Measurements from ENCODE around the gene BTD. TPM values are rescaled to one million over a fixed set of nuclear protein-coding genes. Genes with fewer than 3 reads are reported as not detected.

Gene BTD
- total RNA-seq, 1 donor from 2014 or later: 19.0 TPM

DNA sequence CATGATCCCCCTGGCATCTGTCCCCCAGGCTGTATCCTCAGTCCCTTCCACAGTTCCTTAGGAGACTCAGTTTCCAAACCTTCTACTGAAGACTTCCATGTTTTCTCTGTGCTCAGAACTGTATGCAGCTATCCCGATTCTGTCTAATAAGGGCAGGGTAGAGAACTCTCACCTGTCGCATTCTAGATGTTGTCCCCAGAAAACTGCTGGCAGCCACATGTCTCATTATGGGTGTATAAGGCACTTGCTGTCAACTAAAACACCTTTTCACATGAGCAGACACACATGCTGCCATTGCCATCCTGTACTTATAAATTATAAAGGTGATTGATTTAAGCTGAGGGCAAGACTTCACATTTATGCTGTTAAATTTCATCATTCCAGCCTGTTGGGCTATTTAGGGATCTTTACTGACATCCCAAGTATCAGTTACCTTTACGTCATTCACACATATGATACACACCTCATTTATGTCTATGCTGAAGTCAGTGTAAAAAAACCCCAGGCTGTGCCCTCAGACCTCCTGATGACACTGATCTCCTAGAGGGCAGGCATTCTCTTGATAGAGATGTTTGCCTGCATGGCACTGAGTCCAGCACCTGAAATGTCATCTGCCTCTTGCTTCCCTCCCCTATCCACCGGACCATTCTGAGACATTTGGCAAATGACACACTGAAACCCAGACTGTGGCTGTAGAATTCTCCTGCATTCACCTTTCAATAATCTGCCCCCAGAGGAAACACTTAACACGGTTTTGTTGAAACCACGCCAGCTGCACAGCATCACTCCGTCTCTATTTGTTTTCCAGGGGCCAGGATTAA, 35.8 kb downstream of the BTD start:
- no peak for DNase-seq

DNA sequence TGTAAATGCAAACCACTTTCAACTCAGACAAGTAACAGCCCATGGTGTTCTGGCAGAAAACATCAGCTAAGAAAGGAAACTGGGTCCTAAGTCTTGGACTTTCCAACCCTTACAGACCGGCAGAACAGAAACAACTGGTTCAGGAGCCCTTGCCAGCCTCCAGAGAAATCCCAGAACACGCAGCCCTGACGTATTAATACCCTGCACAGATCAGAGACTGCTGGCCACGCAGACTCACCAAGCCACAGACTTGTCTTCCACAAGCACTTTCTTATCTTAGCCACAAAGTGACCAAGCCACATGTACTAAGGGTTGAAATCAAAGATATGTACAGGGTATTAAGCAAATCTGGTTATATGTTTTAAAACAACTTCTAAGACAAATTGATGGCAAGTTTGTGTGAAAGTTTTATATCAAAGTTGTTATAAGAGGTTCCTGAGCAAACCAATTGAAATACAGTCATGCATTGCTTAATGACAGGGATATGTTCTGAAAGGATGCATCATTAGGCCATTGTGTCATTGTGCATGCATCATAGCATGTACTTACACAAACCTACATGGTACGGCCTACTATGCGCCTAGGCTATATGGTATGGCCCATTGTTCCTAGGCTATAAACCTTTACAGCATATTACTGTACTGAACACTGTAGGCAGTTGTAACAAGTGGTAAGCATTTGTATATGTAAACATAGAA, 36.8 kb downstream of the BTD start:
- DNase-seq: no peak

GRCh38 chr3:15638891-15639262, 37.3 kb downstream of the BTD start:
- DNase-seq: no peak

- DNase-seq: no peak
Measured at GRCh38 chr3:15645246-15645645, 43.7 kb downstream of the BTD start.

DNA sequence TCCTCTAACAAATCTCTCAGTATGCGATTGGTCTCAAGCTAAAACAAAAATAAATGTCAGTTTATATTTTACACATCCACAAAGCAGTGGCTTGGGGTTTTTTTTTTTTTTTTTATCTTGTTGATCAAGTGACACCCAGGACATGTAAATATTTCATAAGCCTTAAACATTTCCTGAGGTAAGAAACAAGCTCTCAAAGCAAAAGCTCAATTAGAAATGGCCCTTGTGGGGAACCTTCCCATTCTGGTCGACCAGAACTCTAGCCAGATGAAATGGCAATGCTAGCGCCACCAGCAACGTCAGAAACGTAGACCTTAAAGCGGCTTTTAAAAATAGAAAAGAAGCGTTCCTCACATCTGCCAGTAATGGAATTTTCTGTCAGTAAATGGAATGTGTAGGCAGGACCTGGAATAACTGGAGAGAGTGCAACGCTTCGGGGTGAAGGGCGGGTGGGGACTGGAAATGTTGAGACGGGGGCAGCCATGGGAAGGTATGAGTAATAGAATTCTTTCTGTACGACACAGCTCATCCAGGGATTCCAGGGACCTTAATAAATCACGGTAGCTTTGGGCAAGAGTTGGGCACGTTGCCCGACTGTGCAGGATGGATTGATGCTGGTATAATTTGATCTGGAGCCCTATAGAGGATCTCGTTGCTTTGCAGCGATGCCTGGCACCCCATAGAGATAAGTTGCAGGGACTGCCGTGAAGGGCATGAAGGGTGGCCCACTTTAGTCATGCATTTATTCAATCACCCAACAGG, 44.4 kb downstream of the BTD start:
- no peak for DNase-seq

DNA sequence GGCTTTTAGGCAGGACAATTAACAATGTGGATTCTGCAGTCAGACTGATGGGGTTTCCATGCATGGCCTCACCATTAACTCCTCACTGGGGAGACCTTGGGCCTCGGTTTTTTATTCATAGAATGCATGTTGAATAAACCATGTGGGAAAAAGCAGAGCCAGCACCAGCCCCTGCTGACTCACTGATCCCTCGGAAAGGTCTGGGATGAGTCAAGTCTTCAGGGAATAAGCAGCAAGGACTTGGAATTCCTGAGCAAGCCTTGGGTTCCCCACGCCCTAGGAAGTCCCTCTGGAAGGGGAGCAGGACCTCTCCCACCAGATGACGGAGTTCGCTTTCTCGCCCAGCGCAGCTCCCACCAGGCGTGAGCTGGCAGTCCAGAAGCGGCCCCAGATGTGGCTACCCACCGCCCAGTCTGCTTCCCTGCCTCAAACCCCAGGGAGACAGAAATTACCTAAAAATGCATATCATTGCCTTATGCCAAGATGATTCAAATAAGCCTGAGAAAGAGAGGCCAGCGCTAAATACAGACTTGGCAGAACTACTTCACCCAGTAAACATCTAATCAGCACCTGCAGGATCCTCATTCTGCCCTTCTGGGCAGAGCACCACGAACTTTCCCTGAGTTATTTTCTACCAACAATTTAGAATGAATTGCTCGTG, 45.4 kb downstream of the BTD start:
- DNase-seq: peak; percentile 37

DNA sequence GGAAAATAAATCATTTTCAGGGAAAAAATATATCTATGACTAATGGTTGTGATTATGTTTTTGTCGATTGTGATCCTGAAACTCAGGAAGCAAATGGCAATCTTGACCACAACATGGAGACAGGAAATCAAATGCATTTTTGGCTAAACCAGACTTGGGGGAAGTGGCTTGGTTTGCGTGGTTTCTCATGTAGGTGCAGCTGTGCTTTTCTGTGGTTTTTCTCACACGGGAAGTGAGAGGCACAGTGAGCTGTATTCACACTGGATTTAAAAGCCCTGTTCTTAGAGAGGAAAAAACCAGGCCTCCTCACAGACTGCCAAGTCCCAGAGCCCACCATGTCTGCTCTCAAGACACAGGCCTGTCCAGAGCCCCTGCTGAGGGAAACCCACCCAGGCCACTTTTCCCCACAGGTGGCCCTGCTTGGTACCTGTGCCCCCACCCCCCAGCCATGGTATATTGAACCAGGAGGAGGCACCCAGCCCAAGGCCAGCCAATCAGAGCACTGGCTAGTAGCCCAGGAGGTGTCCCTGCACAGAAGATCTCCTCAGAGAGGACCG, 46.1 kb downstream of the BTD start:
- peak; percentile 12 for DNase-seq

GRCh38 chr3:15649341-15649740, 47.8 kb downstream of the BTD start:
- DNase-seq: no peak

DNA sequence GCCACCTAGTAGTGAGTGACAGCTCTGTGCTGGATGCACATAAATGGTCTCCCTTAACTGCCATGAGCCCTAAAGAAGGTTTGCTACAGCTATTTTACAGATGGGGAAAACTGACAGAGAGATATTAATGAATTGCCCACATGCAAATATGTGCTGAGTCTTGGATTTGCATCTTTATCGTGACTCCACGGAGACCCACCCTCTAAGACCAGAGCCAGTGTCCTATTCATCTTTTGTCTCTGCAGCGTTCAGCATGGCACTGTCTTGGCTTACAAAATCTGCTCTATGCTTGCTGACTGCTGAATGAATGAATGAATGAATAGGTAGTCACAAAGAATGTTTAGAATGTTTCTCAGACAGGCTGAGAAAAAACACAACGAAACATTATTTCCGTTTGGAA, 48.3 kb downstream of the BTD start:
- no peak for DNase-seq

GRCh38 chr3:15651396-15651795, 49.9 kb downstream of the BTD start:
- no peak for DNase-seq

- DNase-seq: no peak
Measured at GRCh38 chr3:15653321-15653720, 51.8 kb downstream of the BTD start.

- no peak for DNase-seq
Measured at GRCh38 chr3:15654127-15654526, 52.6 kb downstream of the BTD start.

- DNase-seq: peak; percentile 12
Measured at GRCh38 chr3:15654891-15655290, 53.3 kb downstream of the BTD start.

- no peak for DNase-seq
Measured at GRCh38 chr3:15656342-15656741, 54.8 kb downstream of the BTD start.

DNA sequence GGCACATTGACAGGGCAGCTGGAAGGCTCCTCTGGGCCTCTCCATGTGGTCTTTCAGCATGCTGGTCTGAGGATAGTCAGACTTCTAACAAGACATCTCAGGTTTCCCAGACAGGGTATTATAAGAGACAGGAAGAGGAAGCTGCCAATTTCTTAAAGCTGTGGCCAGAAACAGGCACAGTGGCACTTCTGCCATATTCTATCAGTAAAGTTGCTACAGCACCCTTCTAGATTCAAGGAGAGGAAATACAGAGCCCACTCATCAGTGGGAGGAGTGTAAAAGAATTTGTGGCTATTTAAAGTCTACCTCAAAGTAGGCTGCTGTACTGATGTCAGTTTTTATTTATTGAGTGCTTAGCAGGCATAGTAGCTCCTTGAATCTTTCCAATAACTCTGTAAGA, 55.5 kb downstream of the BTD start:
- DNase-seq: no peak

- DNase-seq: peak; percentile 12
Measured at GRCh38 chr3:15659254-15659975, 57.9 kb downstream of the BTD start.

DNA sequence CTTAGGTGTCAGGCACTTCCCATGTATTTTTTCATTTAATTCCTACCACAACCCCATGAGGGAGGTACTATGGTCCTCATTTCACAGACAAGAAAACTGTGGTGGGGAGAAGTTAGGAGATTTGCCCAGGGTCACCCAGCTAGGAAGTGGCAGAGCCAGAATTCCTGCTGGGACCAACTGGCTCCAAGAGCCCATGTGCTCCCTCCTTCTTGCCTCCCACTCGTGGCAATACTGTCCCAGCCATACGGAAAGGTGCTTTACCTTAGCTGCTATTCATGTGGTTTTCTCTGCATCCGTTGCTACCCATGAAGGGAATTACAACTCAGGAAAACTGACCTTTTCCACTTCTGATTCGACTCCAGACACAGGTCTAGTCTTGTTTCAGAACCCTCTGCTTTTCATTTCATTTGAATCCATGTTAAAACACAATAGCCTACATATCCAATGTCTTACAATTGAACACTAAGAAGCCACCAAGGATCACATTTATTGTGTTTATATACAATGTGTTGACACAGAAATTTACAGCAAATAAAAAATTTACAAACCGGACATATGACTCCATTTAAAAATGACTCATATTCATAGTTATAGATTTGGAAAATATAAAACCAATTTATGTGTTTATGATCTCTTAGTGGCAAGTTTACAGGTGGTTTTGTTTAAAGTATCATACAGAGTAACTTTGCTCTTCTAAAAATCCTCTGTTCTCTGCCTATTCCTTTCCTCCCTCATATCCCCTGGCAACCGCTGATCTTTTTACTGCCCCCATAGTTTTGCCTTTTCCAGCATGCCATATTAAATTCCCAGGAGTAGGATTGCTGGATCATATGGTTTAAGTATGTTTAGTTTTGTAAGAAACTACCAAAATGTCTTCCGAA, 58.8 kb downstream of the BTD start:
- peak; percentile 89 for DNase-seq

- DNase-seq: no peak
Measured at GRCh38 chr3:15664144-15664543, 62.6 kb downstream of the BTD start.

DNA sequence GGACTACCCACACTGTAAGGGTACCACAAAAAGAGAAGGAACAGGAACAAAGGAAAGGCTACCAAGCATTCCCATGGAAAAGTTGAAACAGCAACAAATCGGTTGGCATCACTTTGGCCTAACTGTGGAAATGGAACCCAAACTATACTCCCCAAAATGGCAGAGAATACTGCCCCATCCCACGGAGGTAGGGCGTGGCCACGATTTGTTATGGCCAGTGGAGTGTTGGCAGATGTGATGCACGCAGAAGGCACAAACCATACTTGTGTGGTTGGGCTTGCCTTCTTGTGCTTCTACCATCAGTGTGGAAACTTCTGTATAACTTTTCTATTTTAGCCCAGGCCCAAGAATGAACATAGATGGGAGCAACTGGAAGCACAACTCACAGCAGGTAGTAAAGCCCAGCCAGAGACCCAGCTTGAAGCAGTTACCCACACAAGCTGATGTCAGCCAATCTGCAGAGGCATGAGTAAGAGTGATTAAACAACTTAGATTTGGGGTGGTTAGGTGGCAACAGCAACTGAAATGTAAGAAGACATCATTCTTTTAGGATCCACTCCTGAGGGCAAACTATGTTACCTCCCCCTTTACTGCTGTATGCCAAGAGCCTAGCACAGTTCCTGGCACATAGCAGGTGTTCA, 64.1 kb downstream of the BTD start:
- no peak for DNase-seq

DNA sequence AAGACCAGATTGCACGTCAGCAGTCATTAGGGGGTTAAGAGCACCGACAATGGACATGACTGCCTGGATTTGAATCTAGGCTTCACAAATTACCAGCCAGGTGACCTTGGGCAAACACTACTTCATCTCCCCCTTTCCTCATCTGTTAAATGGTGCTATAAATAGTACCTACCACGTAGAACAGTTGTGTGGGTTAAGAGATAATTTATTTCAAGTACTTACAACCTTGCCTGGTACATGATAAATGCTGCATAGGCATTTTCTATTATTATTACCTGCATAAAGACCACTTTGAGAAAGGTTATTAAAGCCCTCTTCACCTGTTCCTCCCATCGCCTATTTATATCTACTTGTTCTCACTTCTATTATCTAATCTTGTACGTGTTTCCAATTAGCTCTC, 64.7 kb downstream of the BTD start:
- DNase-seq: no peak
